HCT116 (cell line): ENCODE data around the gene LDAH. TPM values are rescaled to one million over a fixed set of nuclear protein-coding genes. Genes with fewer than 3 reads are reported as not detected.

Experiments used
- ATAC-seq: fragments of 200-7000 bp; cut with Tn5 transposase; 2 replicates; pipeline ENCODE4 v1.9.1; 2020; ENCODE audit warnings: mild to moderate bottlenecking, moderate library complexity
- BruUV-seq: library from RNA; stranded (reverse); fragments of 400-500 nt; replicated peaks from 2 replicates; lab custom pipeline; 2021; lab: Mats Ljungman, UMichigan
- CTCF ChIA-PET: fragments of 300-600 bp; sonication (Branson Sonifier 250); formaldehyde crosslinking; loops from one replicate; lab custom pipeline; 2021; ENCODE audit warnings: antibody characterized with exemption; lab: Charles Lee
- POLR2A ChIA-PET: fragments of 300-600, 350-600 bp; sonication (Branson Sonifier 250); formaldehyde crosslinking; loops from one replicate; lab custom pipeline; 2021; ENCODE audit warnings: antibody characterized with exemption; lab: Charles Lee
- RAD21 ChIA-PET, 2 experiments: fragments of 300-600 bp; sonication (Branson Sonifier 250); formaldehyde crosslinking; loops; one replicate each; lab custom pipeline; 2023; ENCODE audit warnings: low total read pairs in 2 of 2; ENCODE audit not compliant: uncharacterized antibody in 2 of 2, unreplicated experiment in 2 of 2, low non-redundant PET in 1 of 2; lab: Charles Lee
- DNase-seq: peaks from one replicate; pipeline ENCODE4 v3.0.0-alpha.2; 2010; ENCODE audit warnings: low read depth, low spot score
- H2AFZ ChIP-seq: fragments of 200-600 bp; shearing (Covaris generic), sonication (generic); 2 replicates; pipeline ENCODE4 v1.6.1; 2017; ENCODE audit warnings: low read depth, mixed run types, mixed read lengths, antibody characterized with exemption, low read length; ENCODE audit not compliant: poor library complexity, severe bottlenecking
- H3K27ac ChIP-seq: 2 replicates; pipeline ENCODE4 v1.5.1; 2012; ENCODE audit warnings: low read depth, low read length
- H3K27me3 ChIP-seq: fragments of 200-600 bp; sonication (generic); 2 replicates; pipeline ENCODE4 v1.6.1; 2016; ENCODE audit warnings: mixed run types, low read length, mixed read lengths; ENCODE audit not compliant: insufficient read depth
- H3K36me3 ChIP-seq, 2 experiments: fragments of 200-500 bp in 1 of 2; fragments of 200-600 bp in 1 of 2; sonication (Bioruptor generic) in 1 of 2; sonication (generic) in 1 of 2; 2 replicates each; pipeline versions ENCODE4 v1.5.1 to v1.6.1; 2014 to 2016; ENCODE audit warnings: low read length in 2 of 2, inconsistent platforms in 1 of 2, mixed read lengths in 1 of 2, mixed run types in 1 of 2; ENCODE audit not compliant: insufficient read depth in 2 of 2, control insufficient read depth in 1 of 2
- H3K4me1 ChIP-seq, 2 experiments: fragments of 200-600 bp in 1 of 2; sonication (generic) in 1 of 2; 2 replicates each; pipeline versions ENCODE4 v1.5.1 to v1.6.1; 2012 to 2017; ENCODE audit warnings: low read length in 2 of 2, inconsistent platforms in 1 of 2, mild to moderate bottlenecking in 1 of 2, mixed read lengths in 1 of 2, mixed run types in 1 of 2, moderate library complexity in 1 of 2; ENCODE audit not compliant: insufficient read depth in 2 of 2, control insufficient read depth in 1 of 2
- H3K4me2 ChIP-seq: fragments of 200-600 bp; sonication (generic); 2 replicates; pipeline ENCODE4 v1.6.1; 2017; ENCODE audit warnings: mixed run types, low read length, mixed read lengths
- H3K4me3 ChIP-seq, 2 experiments: fragments of 200-600 bp in 1 of 2; sonication (generic) in 1 of 2; replicated peaks in 1 of 2; 2 replicates each; pipeline ENCODE4 v1.5.1; 2011 to 2016; ENCODE audit warnings: low read length in 2 of 2, control low read depth in 1 of 2, low read depth in 1 of 2, mild to moderate bottlenecking in 1 of 2, mixed read lengths in 1 of 2, mixed run types in 1 of 2
- H3K79me2 ChIP-seq: fragments of 200-600 bp; sonication (generic); 2 replicates; pipeline ENCODE4 v1.6.1; 2017; ENCODE audit warnings: mild to moderate bottlenecking, mixed run types, low read length, moderate library complexity, mixed read lengths; ENCODE audit not compliant: insufficient read depth
- H3K9ac ChIP-seq: fragments of 200-600 bp; sonication (generic); 2 replicates; pipeline ENCODE4 v1.6.1; 2016; ENCODE audit warnings: low read length, mixed read lengths
- H3K9me2 ChIP-seq: fragments of 200-600 bp; sonication (generic), shearing (Covaris generic); 2 replicates; pipeline ENCODE4 v1.6.1; 2017; ENCODE audit warnings: mixed run types, mild to moderate bottlenecking, moderate library complexity; ENCODE audit not compliant: insufficient read depth
- H3K9me3 ChIP-seq, 2 experiments: fragments of 200-500 bp in 1 of 2; fragments of 200-600 bp in 1 of 2; sonication (Bioruptor generic) in 1 of 2; sonication (generic) in 1 of 2; 2 replicates each; pipeline ENCODE4 v1.6.1; 2014 to 2017; ENCODE audit warnings: low read length in 2 of 2, mixed read lengths in 2 of 2, inconsistent platforms in 1 of 2, low read depth in 1 of 2, mild to moderate bottlenecking in 1 of 2, mixed run types in 1 of 2, moderate library complexity in 1 of 2; ENCODE audit not compliant: control insufficient read depth in 1 of 2, insufficient read depth in 1 of 2
- H4K20me1 ChIP-seq: fragments of 200-600 bp; sonication (generic), shearing (Covaris generic); 2 replicates; pipeline ENCODE4 v1.6.1; 2017; ENCODE audit warnings: mixed run types, mild to moderate bottlenecking, moderate library complexity; ENCODE audit not compliant: insufficient read depth
- CBX3 ChIP-seq: IDR thresholded peaks from 2 replicates; pipeline ENCODE4 v1.6.1; 2012; ENCODE audit warnings: low read depth
- JUND ChIP-seq: IDR thresholded peaks from 2 replicates; pipeline ENCODE4 v1.6.1; 2012
- POLR2A ChIP-seq: IDR thresholded peaks from 2 replicates; pipeline ENCODE4 v1.7.0; 2011; ENCODE audit warnings: borderline replicate concordance; ENCODE audit not compliant: insufficient read depth, insufficient read length; ENCODE audit errors: extremely low read depth
- POLR2AphosphoS5 ChIP-seq: IDR thresholded peaks from 2 replicates; pipeline ENCODE4 v1.6.1; 2011; ENCODE audit warnings: mild to moderate bottlenecking, low read depth, low read length, moderate library complexity
- RAD21 ChIP-seq: IDR thresholded peaks from 2 replicates; pipeline ENCODE4 v1.6.1; 2012; ENCODE audit warnings: low read depth, mild to moderate bottlenecking
- SIN3A ChIP-seq: IDR thresholded peaks from 2 replicates; pipeline ENCODE4 v1.6.1; 2012; ENCODE audit warnings: low read depth
- SRF ChIP-seq: IDR thresholded peaks from 2 replicates; pipeline ENCODE4 v1.6.1; 2012; ENCODE audit warnings: low read depth
- TCF7L2 ChIP-seq: IDR thresholded peaks from 2 replicates; pipeline ENCODE4 v1.7.0; 2011; ENCODE audit warnings: borderline replicate concordance, inconsistent platforms; ENCODE audit not compliant: insufficient read depth, insufficient read length; ENCODE audit errors: extremely low read depth
- YY1 ChIP-seq: IDR thresholded peaks from 2 replicates; pipeline ENCODE4 v1.6.1; 2011; ENCODE audit warnings: low read length, low read depth, moderate library complexity, mild to moderate bottlenecking; ENCODE audit not compliant: insufficient replicate concordance; ENCODE audit errors: extremely low read depth
- ZNF274 ChIP-seq: fragments of 200-500 bp; sonication (Bioruptor generic); IDR thresholded peaks from 2 replicates; pipeline ENCODE4 v1.6.1; 2014; ENCODE audit warnings: mild to moderate bottlenecking, low read depth, low read length, inconsistent platforms
- intact Hi-C: fragments of 100-400 bp; cut with micrococcal nuclease; formaldehyde crosslinking; loops from 2 replicates; pipeline ENCODE4 v1.10.0; 2022
- total RNA-seq: library from RNA; stranded (reverse); gene quantifications from one replicate; pipeline ENCODE4 v1.2.1, GENCODE V29; 2021; ENCODE audit not compliant: unreplicated experiment
- TF ChIP-seq, protein P1 (sequence below): IDR thresholded peaks from 2 replicates; pipeline ENCODE4 v1.6.1; 2011; ENCODE audit warnings: mild to moderate bottlenecking, low read length, moderate library complexity; ENCODE audit not compliant: insufficient replicate concordance; ENCODE audit errors: extremely low read depth
- TF ChIP-seq, protein P2 (sequence below), 3 experiments: fragments of 200-600 bp in 1 of 3; sonication (generic) in 1 of 3; IDR thresholded peaks in 2 of 3; conservative IDR thresholded peaks in 1 of 3; 2 replicates each; pipeline ENCODE4 v1.5.1; 2012 to 2017; ENCODE audit warnings: low read depth in 2 of 3, low read length in 2 of 3, antibody characterized with exemption in 1 of 3, borderline replicate concordance in 1 of 3, control low read depth in 1 of 3, mild to moderate bottlenecking in 1 of 3, mixed read lengths in 1 of 3, mixed run types in 1 of 3, moderate library complexity in 1 of 3; ENCODE audit not compliant: insufficient read depth in 1 of 3

The LDAH gene
- total RNA-seq, 1 experiment from 2014 or later: 25.7 TPM

DNA sequence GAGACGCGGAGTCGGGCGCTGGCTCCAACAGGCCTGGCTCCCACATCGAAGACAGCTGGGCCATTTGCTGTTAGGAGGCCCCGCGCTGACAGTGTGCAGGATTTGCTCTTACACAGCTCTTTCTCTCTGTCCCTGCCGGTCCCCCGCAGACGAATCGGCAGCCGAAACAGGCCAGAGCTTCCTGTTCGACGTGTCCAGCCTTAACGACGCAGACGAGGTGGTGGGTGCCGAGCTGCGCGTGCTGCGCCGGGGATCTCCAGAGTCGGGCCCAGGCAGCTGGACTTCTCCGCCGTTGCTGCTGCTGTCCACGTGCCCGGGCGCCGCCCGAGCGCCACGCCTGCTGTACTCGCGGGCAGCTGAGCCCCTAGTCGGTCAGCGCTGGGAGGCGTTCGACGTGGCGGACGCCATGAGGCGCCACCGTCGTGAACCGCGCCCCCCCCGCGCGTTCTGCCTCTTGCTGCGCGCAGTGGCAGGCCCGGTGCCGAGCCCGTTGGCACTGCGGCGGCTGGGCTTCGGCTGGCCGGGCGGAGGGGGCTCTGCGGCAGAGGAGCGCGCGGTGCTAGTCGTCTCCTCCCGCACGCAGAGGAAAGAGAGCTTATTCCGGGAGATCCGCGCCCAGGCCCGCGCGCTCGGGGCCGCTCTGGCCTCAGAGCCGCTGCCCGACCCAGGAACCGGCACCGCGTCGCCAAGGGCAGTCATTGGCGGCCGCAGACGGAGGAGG, 152.4 kb downstream of the LDAH start:
- Histone ChIP-seq H3K4me3 (no peak overlapping the region), H4K20me1 (no peaks in the 10 kb centered on the region), H3K9ac (no peak overlapping the region), H3K27ac (no peak overlapping the region), H3K27me3 (no peaks in the 10 kb centered on the region), H3K79me2 (no peaks in the 10 kb centered on the region), H2AFZ (no peak overlapping the region), H3K4me1 (peaks cover 0 to 7% of the 10 kb centered on the region in 2 experiments; a peak in 2 of 4 replicates), H3K9me3 (no peaks in the 10 kb centered on the region), H3K9me2 (no peaks in the 10 kb centered on the region), H3K36me3 (no peaks in the 10 kb centered on the region), H3K4me2 (no peak overlapping the region)
- no TSS peak for BruUV-seq
- intact Hi-C loops: no loop called here
- ChIA-PET POLR2A (no interaction called here), RAD21 (no interaction called here), CTCF (no interaction called here)
- ATAC-seq: no peak
- no peak for DNase-seq
- TF ChIP-seq POLR2AphosphoS5 (no peak), ZNF274 (no peak), TCF7L2 (no peak), YY1 (no peak), SRF (no peak), RAD21 (no peak), CBX3 (no peak), SIN3A (no peak), JUND (no peak), POLR2A (no peak)
- TF ChIP-seq, protein P1, sequence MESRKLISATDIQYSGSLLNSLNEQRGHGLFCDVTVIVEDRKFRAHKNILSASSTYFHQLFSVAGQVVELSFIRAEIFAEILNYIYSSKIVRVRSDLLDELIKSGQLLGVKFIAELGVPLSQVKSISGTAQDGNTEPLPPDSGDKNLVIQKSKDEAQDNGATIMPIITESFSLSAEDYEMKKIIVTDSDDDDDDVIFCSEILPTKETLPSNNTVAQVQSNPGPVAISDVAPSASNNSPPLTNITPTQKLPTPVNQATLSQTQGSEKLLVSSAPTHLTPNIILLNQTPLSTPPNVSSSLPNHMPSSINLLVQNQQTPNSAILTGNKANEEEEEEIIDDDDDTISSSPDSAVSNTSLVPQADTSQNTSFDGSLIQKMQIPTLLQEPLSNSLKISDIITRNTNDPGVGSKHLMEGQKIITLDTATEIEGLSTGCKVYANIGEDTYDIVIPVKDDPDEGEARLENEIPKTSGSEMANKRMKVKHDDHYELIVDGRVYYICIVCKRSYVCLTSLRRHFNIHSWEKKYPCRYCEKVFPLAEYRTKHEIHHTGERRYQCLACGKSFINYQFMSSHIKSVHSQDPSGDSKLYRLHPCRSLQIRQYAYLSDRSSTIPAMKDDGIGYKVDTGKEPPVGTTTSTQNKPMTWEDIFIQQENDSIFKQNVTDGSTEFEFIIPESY: no peak
- TF ChIP-seq, protein P2, sequence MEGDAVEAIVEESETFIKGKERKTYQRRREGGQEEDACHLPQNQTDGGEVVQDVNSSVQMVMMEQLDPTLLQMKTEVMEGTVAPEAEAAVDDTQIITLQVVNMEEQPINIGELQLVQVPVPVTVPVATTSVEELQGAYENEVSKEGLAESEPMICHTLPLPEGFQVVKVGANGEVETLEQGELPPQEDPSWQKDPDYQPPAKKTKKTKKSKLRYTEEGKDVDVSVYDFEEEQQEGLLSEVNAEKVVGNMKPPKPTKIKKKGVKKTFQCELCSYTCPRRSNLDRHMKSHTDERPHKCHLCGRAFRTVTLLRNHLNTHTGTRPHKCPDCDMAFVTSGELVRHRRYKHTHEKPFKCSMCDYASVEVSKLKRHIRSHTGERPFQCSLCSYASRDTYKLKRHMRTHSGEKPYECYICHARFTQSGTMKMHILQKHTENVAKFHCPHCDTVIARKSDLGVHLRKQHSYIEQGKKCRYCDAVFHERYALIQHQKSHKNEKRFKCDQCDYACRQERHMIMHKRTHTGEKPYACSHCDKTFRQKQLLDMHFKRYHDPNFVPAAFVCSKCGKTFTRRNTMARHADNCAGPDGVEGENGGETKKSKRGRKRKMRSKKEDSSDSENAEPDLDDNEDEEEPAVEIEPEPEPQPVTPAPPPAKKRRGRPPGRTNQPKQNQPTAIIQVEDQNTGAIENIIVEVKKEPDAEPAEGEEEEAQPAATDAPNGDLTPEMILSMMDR (IDR thresholded peaks at IDR 0.05 in 2 of 3, conservative IDR thresholded peaks at IDR 0.05 in 1 of 3; ENCODE audit: borderline replicate concordance in 1 of 3, insufficient read depth in 1 of 3, low read depth in 2 of 3, low read length in 2 of 3): no peak
